GM23338 (cell line): ENCODE results near the gene R3HDM2. TPM values are rescaled to one million over a fixed set of nuclear protein-coding genes. Genes with fewer than 3 reads are reported as not detected.

Source experiments
- ATAC-seq: fragments of 200-7000 bp; cut with Tn5 transposase; 3 replicates; pipeline ENCODE4 v1.9.1; 2020
- DNase-seq: peaks from one replicate; pipeline ENCODE4 v3.0.0-alpha.2; 2015; ENCODE audit warnings: low spot score
- H2AFZ ChIP-seq: fragments of 200-600 bp; sonication (generic); 2 replicates; pipeline ENCODE4 v1.8.0; 2016; ENCODE audit warnings: antibody characterized with exemption, mild to moderate bottlenecking, moderate library complexity
- H3F3A ChIP-seq: fragments of 200-600 bp; sonication (generic); replicated peaks from 2 replicates; pipeline ENCODE4 v1.8.0; 2017; ENCODE audit warnings: antibody characterized with exemption, mixed run types, low read depth
- H3K27ac ChIP-seq: fragments of 200-600 bp; sonication (generic); 2 replicates; pipeline ENCODE4 v1.6.1; 2016; ENCODE audit warnings: low read depth
- H3K27me3 ChIP-seq: fragments of 200-600 bp; sonication (generic); 2 replicates; pipeline ENCODE4 v1.8.0; 2016; ENCODE audit warnings: mild to moderate bottlenecking, mixed run types, moderate library complexity; ENCODE audit not compliant: insufficient read depth
- H3K36me3 ChIP-seq: fragments of 200-600 bp; sonication (generic); 2 replicates; pipeline ENCODE4 v1.8.0; 2016; ENCODE audit warnings: mild to moderate bottlenecking; ENCODE audit not compliant: insufficient read depth
- H3K4me1 ChIP-seq: fragments of 200-600 bp; sonication (generic); 2 replicates; pipeline ENCODE4 v1.8.0; 2016; ENCODE audit warnings: mild to moderate bottlenecking, moderate library complexity; ENCODE audit not compliant: insufficient read depth
- H3K4me2 ChIP-seq: fragments of 200-600 bp; sonication (generic); 2 replicates; pipeline ENCODE4 v1.7.1; 2017; ENCODE audit warnings: mixed run types
- H3K4me3 ChIP-seq: fragments of 200-600 bp; sonication (generic); 2 replicates; pipeline ENCODE4 v1.6.1; 2016; ENCODE audit warnings: mixed run types
- H3K79me2 ChIP-seq: fragments of 200-600 bp; sonication (generic); replicated peaks from 2 replicates; pipeline ENCODE4 v1.8.0; 2017; ENCODE audit warnings: mild to moderate bottlenecking; ENCODE audit not compliant: insufficient read depth
- H3K9me2 ChIP-seq: fragments of 200-600 bp; sonication (generic); 2 replicates; pipeline ENCODE4 v1.8.0; 2017; ENCODE audit not compliant: insufficient read depth
- H4K20me1 ChIP-seq: fragments of 200-600 bp; sonication (generic); replicated peaks from 2 replicates; pipeline ENCODE4 v1.8.0; 2017; ENCODE audit warnings: mild to moderate bottlenecking; ENCODE audit not compliant: insufficient read depth
- H3K27ac Mint-ChIP-seq: 2 replicates; pipeline ENCODE4 v1.8.0; 2020; ENCODE audit warnings: inconsistent platforms, mild to moderate bottlenecking, moderate library complexity, mixed read lengths
- H3K27me3 Mint-ChIP-seq: 3 replicates; pipeline ENCODE4 v1.8.0; 2022; ENCODE audit warnings: low read depth, mild to moderate bottlenecking, moderate library complexity, mixed read lengths, inconsistent platforms; ENCODE audit not compliant: insufficient read depth, poor library complexity
- H3K36me3 Mint-ChIP-seq: 3 replicates; pipeline ENCODE4 v1.8.0; 2021; ENCODE audit warnings: low read depth, mild to moderate bottlenecking, inconsistent platforms, moderate library complexity, mixed read lengths
- H3K4me1 Mint-ChIP-seq: 3 replicates; pipeline ENCODE4 v1.8.0; 2020; ENCODE audit warnings: mild to moderate bottlenecking, inconsistent platforms, mixed read lengths
- H3K4me3 Mint-ChIP-seq: 3 replicates; pipeline ENCODE4 v1.8.0; 2021; ENCODE audit warnings: moderate library complexity, mild to moderate bottlenecking, inconsistent platforms, mixed read lengths
- H3K9me3 Mint-ChIP-seq: 3 replicates; pipeline ENCODE4 v1.8.0; 2020; ENCODE audit warnings: moderate library complexity, mild to moderate bottlenecking, inconsistent platforms, mixed read lengths
- CREB1 ChIP-seq: fragments of 250-450 bp; sonication (Bioruptor Pico); IDR thresholded peaks from 2 replicates; pipeline ENCODE4 v1.5.0; 2020; ENCODE audit warnings: low read depth, mild to moderate bottlenecking, moderate library complexity
- CTCF ChIP-seq, 2 experiments: fragments of 200-600 bp in 1 of 2; sonication (generic) in 1 of 2; conservative IDR thresholded peaks; 2 replicates each; pipeline versions ENCODE4 v1.5.1 to v1.6.1; 2016 to 2017; ENCODE audit warnings: antibody characterized with exemption in 2 of 2, low read depth in 2 of 2, mild to moderate bottlenecking in 2 of 2, moderate library complexity in 1 of 2
- EZH2 ChIP-seq: fragments of 200-600 bp; sonication (generic); IDR thresholded peaks from one replicate; pipeline ENCODE4 v1.8.0; 2017; ENCODE audit warnings: antibody characterized with exemption, mild to moderate bottlenecking, low read depth; ENCODE audit not compliant: unreplicated experiment
- JUNB ChIP-seq: IDR thresholded peaks from one replicate; pipeline ENCODE4 v1.6.1; 2016; ENCODE audit warnings: antibody characterized with exemption; ENCODE audit not compliant: unreplicated experiment
- POLR2AphosphoS5 ChIP-seq: IDR thresholded peaks from 2 replicates; pipeline ENCODE4 v1.6.1; 2016; ENCODE audit warnings: antibody characterized with exemption, low read depth
- REST ChIP-seq: IDR thresholded peaks from one replicate; pipeline ENCODE4 v1.6.1; 2018; ENCODE audit warnings: antibody characterized with exemption; ENCODE audit not compliant: unreplicated experiment
- STAT1 ChIP-seq: IDR thresholded peaks from one replicate; pipeline ENCODE4 v1.6.1; 2016; ENCODE audit warnings: antibody characterized with exemption; ENCODE audit not compliant: unreplicated experiment
- ZNF114 ChIP-seq: fragments of 250-450 bp; sonication (Bioruptor Pico); IDR thresholded peaks from 2 replicates; pipeline ENCODE4 v1.5.0; 2020; ENCODE audit warnings: mild to moderate bottlenecking, moderate library complexity
- polyA plus RNA-seq: library from polyadenylated mRNA; unstranded; fragments of >200 nt; fragmentation: Nextera tagmentation; extraction: Ambion mirVana; gene quantifications from 2 replicates; pipeline ENCODE4 v1.2.1, GENCODE V29; 2016
- total RNA-seq: library from RNA; depleted of rRNA; stranded (reverse); fragments of >200 nt; shearing (Covaris generic); gene quantifications from 2 replicates; pipeline ENCODE4 v1.2.3, GENCODE V29; 2014

The R3HDM2 gene
- total and polyA plus RNA-seq, 2 experiments from 2014 or later = 9.6 to 19.6 TPM

- H3K4me1 ChIP-seq = peaks cover 30% of the 10 kb centered on the region
- no peak for TF ChIP-seq JUNB
- no peak for TF ChIP-seq POLR2AphosphoS5
- no peak for TF ChIP-seq ZNF114 (CRISPR knock-in tag)
- no peak; a peak in 1 of 4 replicates for TF ChIP-seq CTCF (conservative IDR thresholded peaks at IDR 0.05; ENCODE audit: low read depth in 2 of 2)
- TF ChIP-seq EZH2 = peak; percentile 81
- ATAC-seq = peak; percentile 64
- peaks cover 57% of the 10 kb centered on the region for H3K27me3 ChIP-seq
- no peaks in the 10 kb centered on the region for H3K36me3 ChIP-seq
- no peaks in the 10 kb centered on the region for H4K20me1 ChIP-seq
- peak overlapping the region; percentile 98 for H2AFZ ChIP-seq
- peaks cover 61% of the 10 kb centered on the region for H3K27me3 Mint-ChIP-seq
- H3K27ac Mint-ChIP-seq = no peak overlapping the region
- H3K4me1 Mint-ChIP-seq = peaks cover 39% of the 10 kb centered on the region
- peak; percentile 69 for DNase-seq
- no peaks in the 10 kb centered on the region for H3K79me2 ChIP-seq
- no peaks in the 10 kb centered on the region for H3K9me2 ChIP-seq
- H3K4me2 ChIP-seq = peak overlapping the region; percentile 98
- peaks cover 9% of the 10 kb centered on the region for H3F3A ChIP-seq
- peak overlapping the region; percentile 82 for H3K4me3 ChIP-seq
- peak overlapping the region; percentile 75 for H3K4me3 Mint-ChIP-seq
- peaks cover 8% of the 10 kb centered on the region; the same call in 1 of the 3 replicates for H3K36me3 Mint-ChIP-seq
- no peaks in the 10 kb centered on the region; the same call in 2 of the 3 replicates for H3K9me3 Mint-ChIP-seq
- H3K27ac ChIP-seq = no peak overlapping the region
Observed at GRCh38 chr12:57475271-57476161, 44.7 kb upstream of the R3HDM2 start.

- H3K4me3 Mint-ChIP-seq = peak overlapping the region; percentile 75
- Histone ChIP-seq H4K20me1 (no peaks in the 10 kb centered on the region), H3K4me2 (peak overlapping the region; percentile 98), H3K4me3 (peak overlapping the region; percentile 82), H3K79me2 (no peaks in the 10 kb centered on the region), H3K27me3 (peaks cover 57% of the 10 kb centered on the region), H2AFZ (peak overlapping the region; percentile 98), H3F3A (peaks cover 9% of the 10 kb centered on the region), H3K36me3 (no peaks in the 10 kb centered on the region), H3K27ac (no peak overlapping the region), H3K4me1 (peaks cover 28% of the 10 kb centered on the region), H3K9me2 (no peaks in the 10 kb centered on the region)
- peaks cover 39% of the 10 kb centered on the region for H3K4me1 Mint-ChIP-seq
- DNase-seq = no peak
- no peaks in the 10 kb centered on the region; the same call in 2 of the 3 replicates for H3K9me3 Mint-ChIP-seq
- H3K27me3 Mint-ChIP-seq = peaks cover 59% of the 10 kb centered on the region
- peak; percentile 5 for ATAC-seq
- no peak overlapping the region for H3K27ac Mint-ChIP-seq
- H3K36me3 Mint-ChIP-seq = peaks cover 8% of the 10 kb centered on the region; the same call in 1 of the 3 replicates
- TF ChIP-seq STAT1 (no peak), JUNB (no peak), CREB1 (no peak), ZNF114 (CRISPR knock-in tag) (no peak), REST (no peak)
Observed at GRCh38 chr12:57474862-57475261, 44.0 kb upstream of the R3HDM2 start.
